Measurements from ENCODE around the gene IL1RAPL1.

Gene IL1RAPL1

DNA sequence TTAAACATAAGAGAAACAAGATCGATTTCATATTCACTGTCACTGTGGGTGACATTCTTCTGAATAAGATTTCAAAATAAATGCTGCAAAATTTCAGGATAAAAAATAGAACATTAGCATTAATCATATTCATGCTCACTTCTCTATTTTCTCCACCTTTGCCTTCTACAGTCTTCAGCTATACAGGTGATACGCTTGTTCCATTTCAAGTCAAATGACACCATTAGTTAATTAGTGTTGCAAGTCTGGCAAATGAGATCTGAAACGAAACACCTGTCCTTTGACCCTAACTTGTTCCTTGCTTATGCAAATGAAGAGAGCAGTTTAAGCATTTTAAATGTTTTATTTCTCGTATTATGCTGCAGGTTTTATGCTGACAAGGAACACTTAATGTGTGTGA is 960.6 kb downstream of the IL1RAPL1 start:
- H3K4me3 ChIP-seq (ENCODE audit: insufficient read length, low read depth), result no peak overlapping the region
- H3K4me1 ChIP-seq (ENCODE audit: insufficient read depth, insufficient read length), result no peaks in the 10 kb centered on the region
- no peaks in the 10 kb centered on the region for H3K9me3 ChIP-seq (ENCODE audit: insufficient read depth, low read length)
- H3K9ac ChIP-seq (ENCODE audit: insufficient read length, low read depth), result no peak overlapping the region
- H3K27me3 ChIP-seq (ENCODE audit: insufficient read depth, insufficient read length), result no peaks in the 10 kb centered on the region
- DNase-seq (ENCODE audit: low read depth, low spot score), result no peak
- TF ChIP-seq SUZ12 (IDR thresholded peaks at IDR 0.05; ENCODE audit: extremely low read depth, insufficient read depth, insufficient read length) (no peak), ZNF274 (IDR thresholded peaks at IDR 0.05; ENCODE audit: low read depth, low read length) (no peak), YY1 (IDR thresholded peaks at IDR 0.05; ENCODE audit: insufficient read depth, insufficient read length) (no peak)
- no peaks in the 10 kb centered on the region for H3K36me3 ChIP-seq (ENCODE audit: insufficient read depth, insufficient read length, low read length)

- H3K9ac ChIP-seq (ENCODE audit: insufficient read length, low read depth), result no peak overlapping the region
- no peaks in the 10 kb centered on the region for H3K27me3 ChIP-seq (ENCODE audit: insufficient read depth, insufficient read length)
- H3K4me1 ChIP-seq (ENCODE audit: insufficient read depth, insufficient read length), result no peaks in the 10 kb centered on the region
Measured at GRCh38 chrX:29553542-29553941, 966.3 kb downstream of the IL1RAPL1 start.

DNA sequence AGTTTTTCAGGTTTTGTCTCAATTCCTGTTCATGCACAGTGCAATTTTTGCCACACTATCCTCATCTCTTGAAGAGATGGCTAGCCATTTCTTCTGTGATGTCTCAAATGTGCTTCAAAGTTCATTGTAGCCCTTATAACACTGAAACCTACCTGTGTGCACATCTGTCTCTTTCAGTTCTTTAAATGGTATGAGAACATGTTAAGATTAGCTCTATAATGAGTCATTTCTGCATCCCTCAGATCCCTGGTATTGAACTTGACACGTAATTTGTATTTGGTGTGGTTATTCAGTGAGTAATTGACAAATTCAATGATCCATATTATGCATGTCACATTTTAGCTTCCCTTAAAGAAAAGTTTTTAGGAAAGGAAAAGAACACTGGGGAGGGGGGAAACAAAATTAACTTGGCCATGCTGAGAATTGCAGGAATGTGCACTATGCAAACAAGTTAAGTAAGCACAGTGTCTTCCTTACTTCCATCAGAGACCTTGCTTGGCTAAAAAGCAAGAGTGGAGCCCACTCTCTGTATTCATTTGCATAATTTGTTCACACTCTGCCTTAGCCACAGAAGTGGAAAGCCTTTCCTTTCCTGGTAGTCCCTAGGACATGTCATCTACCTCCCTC is 968.3 kb downstream of the IL1RAPL1 start:
- no peak overlapping the region for H3K9ac ChIP-seq (ENCODE audit: insufficient read length, low read depth)
- no peaks in the 10 kb centered on the region for H3K4me1 ChIP-seq (ENCODE audit: insufficient read depth, insufficient read length)
- H3K4me3 ChIP-seq (ENCODE audit: insufficient read length, low read depth), result no peak overlapping the region
- H3K9me3 ChIP-seq (ENCODE audit: insufficient read depth, low read length), result peaks cover 12% of the 10 kb centered on the region
- no peaks in the 10 kb centered on the region for H3K27me3 ChIP-seq (ENCODE audit: insufficient read depth, insufficient read length)
- DNase-seq (ENCODE audit: low read depth, low spot score), result no peak
- TF ChIP-seq SUZ12 (IDR thresholded peaks at IDR 0.05; ENCODE audit: extremely low read depth, insufficient read depth, insufficient read length), result no peak
- no peak for TF ChIP-seq YY1 (IDR thresholded peaks at IDR 0.05; ENCODE audit: insufficient read depth, insufficient read length)
- no peak for TF ChIP-seq ZNF274 (IDR thresholded peaks at IDR 0.05; ENCODE audit: low read depth, low read length)
- no peaks in the 10 kb centered on the region for H3K36me3 ChIP-seq (ENCODE audit: insufficient read depth, insufficient read length, low read length)

More at GRCh38 chrX:29553542-29553941, 966.3 kb downstream of the IL1RAPL1 start:
- Histone ChIP-seq H3K9me3 (ENCODE audit: insufficient read depth, low read length) (no peaks in the 10 kb centered on the region), H3K36me3 (ENCODE audit: insufficient read depth, insufficient read length, low read length) (no peaks in the 10 kb centered on the region), H3K4me3 (ENCODE audit: insufficient read length, low read depth) (no peak overlapping the region)
- DNase-seq (ENCODE audit: low read depth, low spot score), result no peak
- no peak for TF ChIP-seq SUZ12 (IDR thresholded peaks at IDR 0.05; ENCODE audit: extremely low read depth, insufficient read depth, insufficient read length)
- no peak for TF ChIP-seq YY1 (IDR thresholded peaks at IDR 0.05; ENCODE audit: insufficient read depth, insufficient read length)
- TF ChIP-seq ZNF274 (IDR thresholded peaks at IDR 0.05; ENCODE audit: low read depth, low read length), result no peak

GRCh38 chrX:29560065-29560464 is 972.8 kb downstream of the IL1RAPL1 start:
- Histone ChIP-seq H3K27me3 (ENCODE audit: insufficient read depth, insufficient read length) (no peaks in the 10 kb centered on the region), H3K9ac (ENCODE audit: insufficient read length, low read depth) (no peak overlapping the region), H3K4me3 (ENCODE audit: insufficient read length, low read depth) (no peak overlapping the region), H3K4me1 (ENCODE audit: insufficient read depth, insufficient read length) (no peaks in the 10 kb centered on the region), H3K9me3 (ENCODE audit: insufficient read depth, low read length) (peaks cover 15% of the 10 kb centered on the region), H3K36me3 (ENCODE audit: insufficient read depth, insufficient read length, low read length) (no peaks in the 10 kb centered on the region)
- TF ChIP-seq ZNF274 (IDR thresholded peaks at IDR 0.05; ENCODE audit: low read depth, low read length) (no peak), SUZ12 (IDR thresholded peaks at IDR 0.05; ENCODE audit: extremely low read depth, insufficient read depth, insufficient read length) (no peak), YY1 (IDR thresholded peaks at IDR 0.05; ENCODE audit: insufficient read depth, insufficient read length) (no peak)
- no peak for DNase-seq (ENCODE audit: low read depth, low spot score)

GRCh38 chrX:29561417-29561816 is 974.2 kb downstream of the IL1RAPL1 start:
- Histone ChIP-seq H3K27me3 (ENCODE audit: insufficient read depth, insufficient read length) (no peaks in the 10 kb centered on the region), H3K9ac (ENCODE audit: insufficient read length, low read depth) (no peak overlapping the region), H3K36me3 (ENCODE audit: insufficient read depth, insufficient read length, low read length) (no peaks in the 10 kb centered on the region), H3K4me3 (ENCODE audit: insufficient read length, low read depth) (no peak overlapping the region), H3K4me1 (ENCODE audit: insufficient read depth, insufficient read length) (no peaks in the 10 kb centered on the region), H3K9me3 (ENCODE audit: insufficient read depth, low read length) (peaks cover 15% of the 10 kb centered on the region)
- no peak for DNase-seq (ENCODE audit: low read depth, low spot score)
- TF ChIP-seq YY1 (IDR thresholded peaks at IDR 0.05; ENCODE audit: insufficient read depth, insufficient read length) (no peak), ZNF274 (IDR thresholded peaks at IDR 0.05; ENCODE audit: low read depth, low read length) (no peak), SUZ12 (IDR thresholded peaks at IDR 0.05; ENCODE audit: extremely low read depth, insufficient read depth, insufficient read length) (no peak)

- no peaks in the 10 kb centered on the region for H3K4me1 ChIP-seq (ENCODE audit: insufficient read depth, insufficient read length)
- TF ChIP-seq ZNF274 (IDR thresholded peaks at IDR 0.05; ENCODE audit: low read depth, low read length), result no peak
- no peak for TF ChIP-seq SUZ12 (IDR thresholded peaks at IDR 0.05; ENCODE audit: extremely low read depth, insufficient read depth, insufficient read length)
- no peak for TF ChIP-seq YY1 (IDR thresholded peaks at IDR 0.05; ENCODE audit: insufficient read depth, insufficient read length)
- H3K36me3 ChIP-seq (ENCODE audit: insufficient read depth, insufficient read length, low read length), result no peaks in the 10 kb centered on the region
- H3K4me3 ChIP-seq (ENCODE audit: insufficient read length, low read depth), result no peak overlapping the region
- H3K9me3 ChIP-seq (ENCODE audit: insufficient read depth, low read length), result no peaks in the 10 kb centered on the region
- no peaks in the 10 kb centered on the region for H3K27me3 ChIP-seq (ENCODE audit: insufficient read depth, insufficient read length)
- DNase-seq (ENCODE audit: low read depth, low spot score), result no peak
- H3K9ac ChIP-seq (ENCODE audit: insufficient read length, low read depth), result no peak overlapping the region
Measured at GRCh38 chrX:29580560-29580959, 993.3 kb downstream of the IL1RAPL1 start.

GRCh38 chrX:29581223-29581622 is 994.0 kb downstream of the IL1RAPL1 start:
- TF ChIP-seq ZNF274 (IDR thresholded peaks at IDR 0.05; ENCODE audit: low read depth, low read length) (no peak), YY1 (IDR thresholded peaks at IDR 0.05; ENCODE audit: insufficient read depth, insufficient read length) (no peak), SUZ12 (IDR thresholded peaks at IDR 0.05; ENCODE audit: extremely low read depth, insufficient read depth, insufficient read length) (no peak)

More at GRCh38 chrX:29581223-29581622, 994.0 kb downstream of the IL1RAPL1 start:
- DNase-seq (ENCODE audit: low read depth, low spot score), result no peak
- Histone ChIP-seq H3K4me3 (ENCODE audit: insufficient read length, low read depth) (no peak overlapping the region), H3K9me3 (ENCODE audit: insufficient read depth, low read length) (no peaks in the 10 kb centered on the region), H3K36me3 (ENCODE audit: insufficient read depth, insufficient read length, low read length) (no peaks in the 10 kb centered on the region), H3K4me1 (ENCODE audit: insufficient read depth, insufficient read length) (no peaks in the 10 kb centered on the region), H3K9ac (ENCODE audit: insufficient read length, low read depth) (no peak overlapping the region), H3K27me3 (ENCODE audit: insufficient read depth, insufficient read length) (no peaks in the 10 kb centered on the region)

Measured in NT2/D1 (cell line).